H1 (cell line): ENCODE data around the gene KRT8. TPM values are rescaled to one million over a fixed set of nuclear protein-coding genes. Genes with fewer than 3 reads are reported as not detected.

ENCODE experiments used
- BCL11A ChIP-seq, 2 experiments: IDR thresholded peaks; one replicate each; pipeline ENCODE4 v1.6.1; 2011; ENCODE audit warnings: low read depth in 2 of 2, low read length in 2 of 2, mild to moderate bottlenecking in 2 of 2
- CHD7 ChIP-seq: fragments of 300-600 bp; sonication (generic); IDR thresholded peaks from 2 replicates; pipeline ENCODE4 v1.7.1; 2012; ENCODE audit warnings: low read length, moderate library complexity, mild to moderate bottlenecking, inconsistent platforms; ENCODE audit not compliant: insufficient replicate concordance
- HDAC2 ChIP-seq, 2 experiments: fragments of 300-600 bp in 1 of 2; sonication (generic) in 1 of 2; IDR thresholded peaks; 2 replicates each; pipeline ENCODE4 v1.6.1; 2011 to 2012; ENCODE audit warnings: low read depth in 2 of 2, low read length in 2 of 2, mild to moderate bottlenecking in 2 of 2, moderate library complexity in 2 of 2, borderline replicate concordance in 1 of 2, inconsistent platforms in 1 of 2
- POLR2A ChIP-seq, 2 experiments: IDR thresholded peaks; 1 replicate in 1 of 2; 2 replicates in 1 of 2; pipeline ENCODE4 v1.6.1; 2011; ENCODE audit warnings: low read depth in 2 of 2, low read length in 2 of 2, mild to moderate bottlenecking in 2 of 2; ENCODE audit errors: control extremely low read depth in 1 of 2
- polyA plus RNA-seq, 7 experiments: library from polyadenylated mRNA; depleted of rRNA in 3 of 7; stranded (reverse) in 5 of 7; unstranded in 2 of 7; fragments of >200 nt in 5 of 7; fragments of 200-250 nt in 2 of 7; gene quantifications; 1 replicate in 5 of 7; 2 replicates in 1 of 7; 4 replicates in 1 of 7; pipeline versions ENCODE4 v1.2.1 to v1.2.3, GENCODE V29; 2011 to 2013; ENCODE audit warnings: missing spikeins in 2 of 7, mixed read lengths in 2 of 7
- total RNA-seq: library from RNA; stranded (reverse); fragmentation: NEBNext Ultra II Directional; extraction: Animal tissue kit (Norgen Biotek cat#: 25700); gene quantifications from 2 replicates; pipeline ENCODE4 v1.2.1, GENCODE V29; 2021

KRT8 gene
- total and polyA plus RNA-seq, 2 of the 8 experiments (the other 6 are each of a cell fraction or from before 2014, with no cell fraction given): 280 to 290 TPM

- TF ChIP-seq CHD7 (no peak), POLR2A (IDR thresholded peaks at IDR 0.05; ENCODE audit: control extremely low read depth in 1 of 2, low read depth in 2 of 2, low read length in 2 of 2) (no peak), HDAC2 (IDR thresholded peaks at IDR 0.05; ENCODE audit: borderline replicate concordance in 1 of 2, low read depth in 2 of 2, low read length in 2 of 2) (no peak), BCL11A (IDR thresholded peaks at IDR 0.05; ENCODE audit: low read depth in 2 of 2, low read length in 2 of 2) (no peak)
Measured at GRCh38 chr12:52901715-52902541, 2.9 kb downstream of the KRT8 start (continued).
